IMR-90 (cell line): ENCODE data around the gene ACADS. TPM values are rescaled to one million over a fixed set of nuclear protein-coding genes. Genes with fewer than 3 reads are reported as not detected.

ENCODE experiments used
- ATAC-seq: fragments of 200-7000 bp; cut with Tn5 transposase; 2 replicates; pipeline ENCODE4 v1.9.1; 2020; ENCODE audit warnings: low read depth, mild to moderate bottlenecking, moderate library complexity
- BruUV-seq: library from RNA; stranded (reverse); fragments of 400-500 nt; replicated peaks from 2 replicates; lab custom pipeline; 2021; lab: Mats Ljungman, UMichigan
- CTCF ChIA-PET: fragments of 300-600 bp; formaldehyde crosslinking; extraction: SDS; loops from one replicate; lab custom pipeline; 2021; ENCODE audit warnings: antibody characterized with exemption; lab: Yijun Ruan, JAX
- POLR2A ChIA-PET: fragments of 300-600 bp; sonication (Branson Sonifier 250); formaldehyde crosslinking; loops from one replicate; lab custom pipeline; 2022; ENCODE audit warnings: antibody characterized with exemption; ENCODE audit not compliant: unreplicated experiment; lab: Charles Lee
- DNase-seq: peaks from one replicate; pipeline ENCODE4 v3.0.0; 2013
- H2AFZ ChIP-seq: replicated peaks from 2 replicates; pipeline ENCODE3; 2013; ENCODE audit warnings: low read length, mild to moderate bottlenecking; ENCODE audit not compliant: poor library complexity
- H2AK5ac ChIP-seq: 2 replicates; pipeline ENCODE4 v1.6.1; 2013; ENCODE audit warnings: low read depth, low read length, inconsistent platforms
- H2AK9ac ChIP-seq: replicated peaks from 2 replicates; pipeline ENCODE3; 2013; ENCODE audit warnings: mild to moderate bottlenecking, low read depth, low read length, moderate library complexity; ENCODE audit not compliant: poor library complexity
- H2BK120ac ChIP-seq: 2 replicates; pipeline ENCODE4 v1.6.1; 2013; ENCODE audit warnings: low read depth, low read length, inconsistent platforms
- H2BK15ac ChIP-seq: 3 replicates; pipeline ENCODE4 v1.6.1; 2013; ENCODE audit warnings: low read depth, low read length, inconsistent platforms
- H2BK20ac ChIP-seq: 2 replicates; pipeline ENCODE4 v1.6.1; 2013; ENCODE audit warnings: low read depth, mild to moderate bottlenecking, inconsistent platforms, low read length, moderate library complexity
- H2BK5ac ChIP-seq: 2 replicates; pipeline ENCODE4 v1.6.1; 2013; ENCODE audit warnings: mild to moderate bottlenecking, low read depth, low read length, inconsistent platforms; ENCODE audit not compliant: poor library complexity, severe bottlenecking
- H3K14ac ChIP-seq: replicated peaks from 2 replicates; pipeline ENCODE4 v1.6.1; 2013; ENCODE audit warnings: low read depth, low read length, inconsistent platforms
- H3K18ac ChIP-seq: 2 replicates; pipeline ENCODE4 v1.6.1; 2013; ENCODE audit warnings: low read depth, low read length, control low read depth
- H3K23ac ChIP-seq: 2 replicates; pipeline ENCODE4 v1.6.1; 2013; ENCODE audit warnings: low read depth, low read length, inconsistent platforms
- H3K27ac ChIP-seq: 2 replicates; pipeline ENCODE4 v1.5.1; 2013; ENCODE audit warnings: mild to moderate bottlenecking, control low read depth, low read length; ENCODE audit not compliant: insufficient read depth
- H3K27me3 ChIP-seq: 2 replicates; pipeline ENCODE4 v1.6.1; 2013; ENCODE audit warnings: low read length; ENCODE audit not compliant: control insufficient read depth, insufficient read depth
- H3K36me3 ChIP-seq: 2 replicates; pipeline ENCODE4 v1.6.1; 2013; ENCODE audit warnings: low read length, mixed read lengths; ENCODE audit not compliant: control insufficient read depth, insufficient read depth
- H3K4ac ChIP-seq: 2 replicates; pipeline ENCODE4 v1.6.1; 2013; ENCODE audit warnings: low read depth, low read length, inconsistent platforms
- H3K4me1 ChIP-seq: 2 replicates; pipeline ENCODE4 v1.6.1; 2013; ENCODE audit warnings: low read length, mixed read lengths; ENCODE audit not compliant: control insufficient read depth, insufficient read depth
- H3K4me2 ChIP-seq: 2 replicates; pipeline ENCODE4 v1.6.1; 2013; ENCODE audit warnings: low read depth, mild to moderate bottlenecking, control low read depth, low read length, moderate library complexity
- H3K4me3 ChIP-seq: 2 replicates; pipeline ENCODE4 v1.5.1; 2013; ENCODE audit warnings: low read depth, mild to moderate bottlenecking, control low read depth, low read length, moderate library complexity; ENCODE audit not compliant: insufficient read depth
- H3K56ac ChIP-seq: 2 replicates; pipeline ENCODE4 v1.6.1; 2013; ENCODE audit warnings: low read length, inconsistent platforms; ENCODE audit not compliant: insufficient read depth; ENCODE audit errors: extremely low read depth
- H3K79me1 ChIP-seq, 2 experiments: 2 replicates each; pipeline ENCODE4 v1.6.1; 2013; ENCODE audit warnings: low read length in 2 of 2, inconsistent platforms in 1 of 2, low read depth in 1 of 2
- H3K9ac ChIP-seq: 2 replicates; pipeline ENCODE4 v1.6.1; 2013; ENCODE audit warnings: low read depth, low read length, control low read depth
- H3K9me1 ChIP-seq: 2 replicates; pipeline ENCODE4 v1.6.1; 2013; ENCODE audit warnings: low read length, inconsistent platforms; ENCODE audit not compliant: insufficient read depth
- H3K9me3 ChIP-seq: 2 replicates; pipeline ENCODE4 v1.6.1; 2013; ENCODE audit warnings: low read length; ENCODE audit not compliant: control insufficient read depth, insufficient read depth
- H4K20me1 ChIP-seq: 2 replicates; pipeline ENCODE4 v1.6.1; 2013; ENCODE audit warnings: low read length, inconsistent platforms; ENCODE audit not compliant: insufficient read depth
- H4K5ac ChIP-seq: 2 replicates; pipeline ENCODE4 v1.6.1; 2013; ENCODE audit warnings: mild to moderate bottlenecking, low read depth, low read length, control low read depth
- H4K8ac ChIP-seq, 2 experiments: 2 replicates each; pipeline ENCODE4 v1.6.1; 2013; ENCODE audit warnings: low read depth in 2 of 2, low read length in 2 of 2, control low read depth in 1 of 2, inconsistent platforms in 1 of 2
- H4K91ac ChIP-seq: 2 replicates; pipeline ENCODE4 v1.6.1; 2013; ENCODE audit warnings: low read depth, low read length, inconsistent platforms; ENCODE audit not compliant: insufficient read depth
- BHLHE40 ChIP-seq: fragments of 150-350 bp; IDR thresholded peaks from 2 replicates; pipeline ENCODE4 v1.6.1; 2016; ENCODE audit warnings: mild to moderate bottlenecking, low read depth, low read length
- CHD1 ChIP-seq: IDR thresholded peaks from 2 replicates; pipeline ENCODE4 v1.6.1; 2012; ENCODE audit warnings: low read depth, low read length, improper control_type of control experiment
- CTCF ChIP-seq: conservative IDR thresholded peaks from 2 replicates; pipeline ENCODE4 v1.5.1; 2012; ENCODE audit warnings: mild to moderate bottlenecking, low read depth, low read length, improper control_type of control experiment
- NFE2L2 ChIP-seq: fragments of 150-350 bp; IDR thresholded peaks from 2 replicates; pipeline ENCODE4 v1.6.1; 2016; ENCODE audit warnings: low read depth, mild to moderate bottlenecking, low read length
- POLR2A ChIP-seq: IDR thresholded peaks from 2 replicates; pipeline ENCODE4 v1.6.1; 2012; ENCODE audit warnings: mild to moderate bottlenecking, low read depth, low read length
- RAD21 ChIP-seq: IDR thresholded peaks from 2 replicates; pipeline ENCODE4 v1.6.1; 2012; ENCODE audit warnings: low read length, improper control_type of control experiment
- WGBS, 2 experiments: methylation state at CpG; one replicate each; pipeline versions ENCODE4 v1.1.5 to v1.1.7; 2013; ENCODE audit warnings: missing lambda C conversion rate in 2 of 2; ENCODE audit not compliant: insufficient read length in 1 of 2; ENCODE audit errors: extremely low coverage in 2 of 2; 5-methylcytosine and 5-hydroxymethylcytosine counted together
- dilution Hi-C: fragments of 300-500 bp; cut with HindIII; formaldehyde crosslinking; loops from one replicate; pipeline ENCODE4 v1.14.3; 2018; ENCODE audit warnings: low sequenced_read_pairs; ENCODE audit not compliant: unreplicated experiment
- in situ Hi-C: fragments of 300-500 bp; cut with MboI; formaldehyde crosslinking; loops from 3 replicates; pipeline ENCODE4 v1.14.3; 2019; ENCODE audit warnings: low sequenced_read_pairs, inconsistent platforms, mixed read lengths
- intact Hi-C: fragments of 100-400 bp; cut with micrococcal nuclease; formaldehyde crosslinking; loops from 2 replicates; pipeline ENCODE4 v1.10.0; 2022
- polyA plus RNA-seq, 3 experiments: library from polyadenylated mRNA; depleted of rRNA; stranded (reverse); fragments of >200 nt; gene quantifications; 2 replicates each; pipeline ENCODE4 v1.2.3, GENCODE V29; 2012; ENCODE audit warnings: low replicate concordance in 1 of 3
- total RNA-seq: library from RNA; depleted of rRNA; stranded (reverse); fragments of >200 nt; gene quantifications from 2 replicates; pipeline ENCODE4 v1.2.3, GENCODE V29; 2012
- TF ChIP-seq, protein P1 (sequence below): fragments of 150-350 bp; IDR thresholded peaks from 2 replicates; pipeline ENCODE4 v1.6.1; 2017; ENCODE audit warnings: mild to moderate bottlenecking, antibody characterized with exemption, low read length, low read depth

ACADS gene
- total and polyA plus RNA-seq, 2 of the 4 experiments (the other 2 are of a cell fraction) = 2.9 to 5.5 TPM

DNA sequence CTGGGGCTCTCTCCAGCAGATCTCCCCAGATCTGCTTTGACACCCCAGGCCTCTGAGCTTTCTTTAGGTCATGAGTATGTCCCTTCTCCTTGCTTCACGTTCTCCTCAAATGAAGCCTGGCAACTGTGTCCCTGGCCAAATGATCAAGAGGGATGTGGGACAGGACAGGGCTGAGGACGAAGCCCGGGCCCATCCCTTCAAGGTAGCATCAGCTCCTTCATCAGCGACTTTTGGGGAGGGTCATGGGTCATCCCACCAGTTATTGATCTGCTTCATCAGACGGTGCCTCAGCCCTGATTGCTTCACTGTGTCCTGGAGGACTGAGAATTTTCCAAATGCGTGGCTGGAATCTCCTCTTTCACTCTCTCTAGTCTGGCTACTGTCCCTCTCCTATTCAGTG, 32.3 kb downstream of the ACADS start:
- H3K9ac ChIP-seq = no peak overlapping the region
- no peaks in the 10 kb centered on the region for H3K27me3 ChIP-seq
- WGBS, 2 experiments = 90% methylated on average over 4 of the region's 6 CpGs; no CpG with 5 or more reads in 1 of the 2 experiments
- no peaks in the 10 kb centered on the region for H4K20me1 ChIP-seq
- H2AFZ ChIP-seq = no peak overlapping the region
- no peak overlapping the region for H4K91ac ChIP-seq
- ChIA-PET POLR2A (no interaction called here), CTCF (no interaction called here)
- H3K9me1 ChIP-seq = no peaks in the 10 kb centered on the region; the same call in 1 of the 2 replicates
- no peak overlapping the region for H2AK9ac ChIP-seq
- H3K79me1 ChIP-seq = no peaks in the 10 kb centered on the region
- ATAC-seq = no peak
- H3K4me3 ChIP-seq = no peak overlapping the region
- intact Hi-C loops (no loop called here), in situ Hi-C loops (no loop called here), dilution Hi-C loops (no loop called here)
- no peak overlapping the region for H4K8ac ChIP-seq
- H3K9me3 ChIP-seq = peaks cover 3% of the 10 kb centered on the region; the same call in 1 of the 2 replicates
- H3K27ac ChIP-seq = no peak overlapping the region
- no peak overlapping the region for H2BK5ac ChIP-seq
- H3K56ac ChIP-seq = no peak overlapping the region
- peaks cover 14% of the 10 kb centered on the region for H3K36me3 ChIP-seq
- BruUV-seq = no TSS peak
- TF ChIP-seq, protein P1, sequence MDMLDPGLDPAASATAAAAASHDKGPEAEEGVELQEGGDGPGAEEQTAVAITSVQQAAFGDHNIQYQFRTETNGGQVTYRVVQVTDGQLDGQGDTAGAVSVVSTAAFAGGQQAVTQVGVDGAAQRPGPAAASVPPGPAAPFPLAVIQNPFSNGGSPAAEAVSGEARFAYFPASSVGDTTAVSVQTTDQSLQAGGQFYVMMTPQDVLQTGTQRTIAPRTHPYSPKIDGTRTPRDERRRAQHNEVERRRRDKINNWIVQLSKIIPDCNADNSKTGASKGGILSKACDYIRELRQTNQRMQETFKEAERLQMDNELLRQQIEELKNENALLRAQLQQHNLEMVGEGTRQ = no peak
- TF ChIP-seq BHLHE40 (no peak), CTCF (no peak), RAD21 (no peak), POLR2A (no peak), NFE2L2 (no peak), CHD1 (no peak)
- H3K4me2 ChIP-seq = no peak overlapping the region
- H4K5ac ChIP-seq = no peak overlapping the region
- no peak overlapping the region for H2BK15ac ChIP-seq
- no peak overlapping the region for H2BK120ac ChIP-seq
- H3K14ac ChIP-seq = no peak overlapping the region
- H3K18ac ChIP-seq = no peak overlapping the region
- H3K23ac ChIP-seq = no peak overlapping the region
- no peak for DNase-seq
- no peak overlapping the region for H2AK5ac ChIP-seq
- no peak overlapping the region for H3K4ac ChIP-seq
- H2BK20ac ChIP-seq = no peak overlapping the region
- H3K4me1 ChIP-seq = no peaks in the 10 kb centered on the region
